GM23338 (cell line): ENCODE results near the gene LHX5. TPM values are rescaled to one million over a fixed set of nuclear protein-coding genes. Genes with fewer than 3 reads are reported as not detected.

ENCODE experiments used
- ATAC-seq: fragments of 200-7000 bp; cut with Tn5 transposase; 3 replicates; pipeline ENCODE4 v1.9.1; 2020
- DNase-seq: peaks from one replicate; pipeline ENCODE4 v3.0.0-alpha.2; 2015; ENCODE audit warnings: low spot score
- H2AFZ ChIP-seq: fragments of 200-600 bp; sonication (generic); 2 replicates; pipeline ENCODE4 v1.8.0; 2016; ENCODE audit warnings: antibody characterized with exemption, mild to moderate bottlenecking, moderate library complexity
- H3F3A ChIP-seq: fragments of 200-600 bp; sonication (generic); replicated peaks from 2 replicates; pipeline ENCODE4 v1.8.0; 2017; ENCODE audit warnings: antibody characterized with exemption, mixed run types, low read depth
- H3K27ac ChIP-seq: fragments of 200-600 bp; sonication (generic); 2 replicates; pipeline ENCODE4 v1.6.1; 2016; ENCODE audit warnings: low read depth
- H3K27me3 ChIP-seq: fragments of 200-600 bp; sonication (generic); 2 replicates; pipeline ENCODE4 v1.8.0; 2016; ENCODE audit warnings: mild to moderate bottlenecking, mixed run types, moderate library complexity; ENCODE audit not compliant: insufficient read depth
- H3K36me3 ChIP-seq: fragments of 200-600 bp; sonication (generic); 2 replicates; pipeline ENCODE4 v1.8.0; 2016; ENCODE audit warnings: mild to moderate bottlenecking; ENCODE audit not compliant: insufficient read depth
- H3K4me1 ChIP-seq: fragments of 200-600 bp; sonication (generic); 2 replicates; pipeline ENCODE4 v1.8.0; 2016; ENCODE audit warnings: mild to moderate bottlenecking, moderate library complexity; ENCODE audit not compliant: insufficient read depth
- H3K4me2 ChIP-seq: fragments of 200-600 bp; sonication (generic); 2 replicates; pipeline ENCODE4 v1.7.1; 2017; ENCODE audit warnings: mixed run types
- H3K4me3 ChIP-seq: fragments of 200-600 bp; sonication (generic); 2 replicates; pipeline ENCODE4 v1.6.1; 2016; ENCODE audit warnings: mixed run types
- H3K79me2 ChIP-seq: fragments of 200-600 bp; sonication (generic); replicated peaks from 2 replicates; pipeline ENCODE4 v1.8.0; 2017; ENCODE audit warnings: mild to moderate bottlenecking; ENCODE audit not compliant: insufficient read depth
- H3K9me2 ChIP-seq: fragments of 200-600 bp; sonication (generic); 2 replicates; pipeline ENCODE4 v1.8.0; 2017; ENCODE audit not compliant: insufficient read depth
- H4K20me1 ChIP-seq: fragments of 200-600 bp; sonication (generic); replicated peaks from 2 replicates; pipeline ENCODE4 v1.8.0; 2017; ENCODE audit warnings: mild to moderate bottlenecking; ENCODE audit not compliant: insufficient read depth
- H3K27ac Mint-ChIP-seq: 2 replicates; pipeline ENCODE4 v1.8.0; 2020; ENCODE audit warnings: inconsistent platforms, mild to moderate bottlenecking, moderate library complexity, mixed read lengths
- H3K27me3 Mint-ChIP-seq: 3 replicates; pipeline ENCODE4 v1.8.0; 2022; ENCODE audit warnings: low read depth, mild to moderate bottlenecking, moderate library complexity, mixed read lengths, inconsistent platforms; ENCODE audit not compliant: insufficient read depth, poor library complexity
- H3K36me3 Mint-ChIP-seq: 3 replicates; pipeline ENCODE4 v1.8.0; 2021; ENCODE audit warnings: low read depth, mild to moderate bottlenecking, inconsistent platforms, moderate library complexity, mixed read lengths
- H3K4me1 Mint-ChIP-seq: 3 replicates; pipeline ENCODE4 v1.8.0; 2020; ENCODE audit warnings: mild to moderate bottlenecking, inconsistent platforms, mixed read lengths
- H3K4me3 Mint-ChIP-seq: 3 replicates; pipeline ENCODE4 v1.8.0; 2021; ENCODE audit warnings: moderate library complexity, mild to moderate bottlenecking, inconsistent platforms, mixed read lengths
- H3K9me3 Mint-ChIP-seq: 3 replicates; pipeline ENCODE4 v1.8.0; 2020; ENCODE audit warnings: moderate library complexity, mild to moderate bottlenecking, inconsistent platforms, mixed read lengths
- CREB1 ChIP-seq: fragments of 250-450 bp; sonication (Bioruptor Pico); IDR thresholded peaks from 2 replicates; pipeline ENCODE4 v1.5.0; 2020; ENCODE audit warnings: low read depth, mild to moderate bottlenecking, moderate library complexity
- EZH2 ChIP-seq: fragments of 200-600 bp; sonication (generic); IDR thresholded peaks from one replicate; pipeline ENCODE4 v1.8.0; 2017; ENCODE audit warnings: antibody characterized with exemption, mild to moderate bottlenecking, low read depth; ENCODE audit not compliant: unreplicated experiment
- EZH2phosphoT487 ChIP-seq: fragments of 200-600 bp; sonication (generic); IDR thresholded peaks from one replicate; pipeline ENCODE4 v1.8.1; 2018; ENCODE audit warnings: antibody characterized with exemption; ENCODE audit not compliant: unreplicated experiment
- JUNB ChIP-seq: IDR thresholded peaks from one replicate; pipeline ENCODE4 v1.6.1; 2016; ENCODE audit warnings: antibody characterized with exemption; ENCODE audit not compliant: unreplicated experiment
- NANOG ChIP-seq: IDR thresholded peaks from 2 replicates; pipeline ENCODE4 v1.6.1; 2016; ENCODE audit warnings: antibody characterized with exemption, borderline replicate concordance
- POLR2AphosphoS5 ChIP-seq: IDR thresholded peaks from 2 replicates; pipeline ENCODE4 v1.6.1; 2016; ENCODE audit warnings: antibody characterized with exemption, low read depth
- STAT1 ChIP-seq: IDR thresholded peaks from one replicate; pipeline ENCODE4 v1.6.1; 2016; ENCODE audit warnings: antibody characterized with exemption; ENCODE audit not compliant: unreplicated experiment
- ZNF114 ChIP-seq: fragments of 250-450 bp; sonication (Bioruptor Pico); IDR thresholded peaks from 2 replicates; pipeline ENCODE4 v1.5.0; 2020; ENCODE audit warnings: mild to moderate bottlenecking, moderate library complexity
- ZNF331 ChIP-seq: fragments of 250-450 bp; sonication (Bioruptor Pico); IDR thresholded peaks from 2 replicates; pipeline ENCODE4 v1.5.0; 2020; ENCODE audit warnings: low read depth, mild to moderate bottlenecking, moderate library complexity
- polyA plus RNA-seq: library from polyadenylated mRNA; unstranded; fragments of >200 nt; fragmentation: Nextera tagmentation; extraction: Ambion mirVana; gene quantifications from 2 replicates; pipeline ENCODE4 v1.2.1, GENCODE V29; 2016
- total RNA-seq: library from RNA; depleted of rRNA; stranded (reverse); fragments of >200 nt; shearing (Covaris generic); gene quantifications from 2 replicates; pipeline ENCODE4 v1.2.3, GENCODE V29; 2014
- TF ChIP-seq, protein P1 (sequence below): IDR thresholded peaks from 2 replicates; pipeline ENCODE4 v1.6.1; 2016; ENCODE audit warnings: antibody characterized with exemption
- TF ChIP-seq, protein P2 (sequence below), 2 experiments: fragments of 200-600 bp in 1 of 2; sonication (generic) in 1 of 2; conservative IDR thresholded peaks; 2 replicates each; pipeline versions ENCODE4 v1.5.1 to v1.6.1; 2016 to 2017; ENCODE audit warnings: antibody characterized with exemption in 2 of 2, low read depth in 2 of 2, mild to moderate bottlenecking in 2 of 2, moderate library complexity in 1 of 2
- TF ChIP-seq, protein P3 (sequence below): IDR thresholded peaks from one replicate; pipeline ENCODE4 v1.6.1; 2018; ENCODE audit warnings: antibody characterized with exemption; ENCODE audit not compliant: unreplicated experiment

LHX5 gene
- total and polyA plus RNA-seq, 2 experiments from 2014 or later: 0.18 TPM; not detected in 1

DNA sequence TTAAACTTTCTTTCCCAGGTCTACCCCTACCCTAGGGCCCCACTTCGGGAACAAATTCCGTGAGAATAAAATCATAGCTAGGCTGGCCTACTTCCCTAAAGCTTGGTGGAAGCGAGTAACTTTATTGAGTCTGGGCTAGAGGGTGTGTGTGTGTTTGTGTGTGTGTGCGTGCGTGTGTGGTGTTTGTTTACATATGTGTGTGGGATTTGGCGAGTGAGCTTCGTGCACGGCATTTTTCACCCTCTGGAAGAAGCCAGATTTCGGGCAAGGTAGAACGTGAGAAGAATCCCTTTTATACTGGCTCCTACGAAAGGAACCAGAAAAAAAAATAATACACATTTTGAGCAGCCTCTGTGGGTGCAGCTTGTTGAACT lies 7.5 kb upstream of the LHX5 start:
- Mint-ChIP-seq H3K36me3 (no peaks in the 10 kb centered on the region), H3K4me1 (peaks cover 74% of the 10 kb centered on the region), H3K4me3 (peak overlapping the region; percentile 64), H3K27ac (no peak overlapping the region), H3K9me3 (peaks cover 2% of the 10 kb centered on the region; the same call in 2 of the 3 replicates), H3K27me3 (peaks cover 86% of the 10 kb centered on the region)
- ATAC-seq (no peak), DNase-seq (no peak)
- Histone ChIP-seq H3K4me3 (peak overlapping the region; percentile 58), H4K20me1 (peaks cover 11% of the 10 kb centered on the region), H3K79me2 (no peaks in the 10 kb centered on the region), H3K4me1 (peaks cover 69% of the 10 kb centered on the region), H3K36me3 (no peaks in the 10 kb centered on the region; the same call in 1 of the 2 replicates), H3K4me2 (peak overlapping the region; percentile 89), H3F3A (peaks cover 37% of the 10 kb centered on the region), H2AFZ (no peak overlapping the region), H3K9me2 (no peaks in the 10 kb centered on the region), H3K27me3 (peaks cover 95% of the 10 kb centered on the region), H3K27ac (no peak overlapping the region)
- no peak for TF ChIP-seq EZH2phosphoT487
- TF ChIP-seq, protein P1, sequence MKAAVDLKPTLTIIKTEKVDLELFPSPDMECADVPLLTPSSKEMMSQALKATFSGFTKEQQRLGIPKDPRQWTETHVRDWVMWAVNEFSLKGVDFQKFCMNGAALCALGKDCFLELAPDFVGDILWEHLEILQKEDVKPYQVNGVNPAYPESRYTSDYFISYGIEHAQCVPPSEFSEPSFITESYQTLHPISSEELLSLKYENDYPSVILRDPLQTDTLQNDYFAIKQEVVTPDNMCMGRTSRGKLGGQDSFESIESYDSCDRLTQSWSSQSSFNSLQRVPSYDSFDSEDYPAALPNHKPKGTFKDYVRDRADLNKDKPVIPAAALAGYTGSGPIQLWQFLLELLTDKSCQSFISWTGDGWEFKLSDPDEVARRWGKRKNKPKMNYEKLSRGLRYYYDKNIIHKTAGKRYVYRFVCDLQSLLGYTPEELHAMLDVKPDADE: no peak
- TF ChIP-seq, protein P2, sequence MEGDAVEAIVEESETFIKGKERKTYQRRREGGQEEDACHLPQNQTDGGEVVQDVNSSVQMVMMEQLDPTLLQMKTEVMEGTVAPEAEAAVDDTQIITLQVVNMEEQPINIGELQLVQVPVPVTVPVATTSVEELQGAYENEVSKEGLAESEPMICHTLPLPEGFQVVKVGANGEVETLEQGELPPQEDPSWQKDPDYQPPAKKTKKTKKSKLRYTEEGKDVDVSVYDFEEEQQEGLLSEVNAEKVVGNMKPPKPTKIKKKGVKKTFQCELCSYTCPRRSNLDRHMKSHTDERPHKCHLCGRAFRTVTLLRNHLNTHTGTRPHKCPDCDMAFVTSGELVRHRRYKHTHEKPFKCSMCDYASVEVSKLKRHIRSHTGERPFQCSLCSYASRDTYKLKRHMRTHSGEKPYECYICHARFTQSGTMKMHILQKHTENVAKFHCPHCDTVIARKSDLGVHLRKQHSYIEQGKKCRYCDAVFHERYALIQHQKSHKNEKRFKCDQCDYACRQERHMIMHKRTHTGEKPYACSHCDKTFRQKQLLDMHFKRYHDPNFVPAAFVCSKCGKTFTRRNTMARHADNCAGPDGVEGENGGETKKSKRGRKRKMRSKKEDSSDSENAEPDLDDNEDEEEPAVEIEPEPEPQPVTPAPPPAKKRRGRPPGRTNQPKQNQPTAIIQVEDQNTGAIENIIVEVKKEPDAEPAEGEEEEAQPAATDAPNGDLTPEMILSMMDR (conservative IDR thresholded peaks at IDR 0.05; ENCODE audit: low read depth in 2 of 2): no peak
- no peak for TF ChIP-seq ZNF331 (CRISPR knock-in tag)
- TF ChIP-seq EZH2: peak; percentile 26
- TF ChIP-seq, protein P3, sequence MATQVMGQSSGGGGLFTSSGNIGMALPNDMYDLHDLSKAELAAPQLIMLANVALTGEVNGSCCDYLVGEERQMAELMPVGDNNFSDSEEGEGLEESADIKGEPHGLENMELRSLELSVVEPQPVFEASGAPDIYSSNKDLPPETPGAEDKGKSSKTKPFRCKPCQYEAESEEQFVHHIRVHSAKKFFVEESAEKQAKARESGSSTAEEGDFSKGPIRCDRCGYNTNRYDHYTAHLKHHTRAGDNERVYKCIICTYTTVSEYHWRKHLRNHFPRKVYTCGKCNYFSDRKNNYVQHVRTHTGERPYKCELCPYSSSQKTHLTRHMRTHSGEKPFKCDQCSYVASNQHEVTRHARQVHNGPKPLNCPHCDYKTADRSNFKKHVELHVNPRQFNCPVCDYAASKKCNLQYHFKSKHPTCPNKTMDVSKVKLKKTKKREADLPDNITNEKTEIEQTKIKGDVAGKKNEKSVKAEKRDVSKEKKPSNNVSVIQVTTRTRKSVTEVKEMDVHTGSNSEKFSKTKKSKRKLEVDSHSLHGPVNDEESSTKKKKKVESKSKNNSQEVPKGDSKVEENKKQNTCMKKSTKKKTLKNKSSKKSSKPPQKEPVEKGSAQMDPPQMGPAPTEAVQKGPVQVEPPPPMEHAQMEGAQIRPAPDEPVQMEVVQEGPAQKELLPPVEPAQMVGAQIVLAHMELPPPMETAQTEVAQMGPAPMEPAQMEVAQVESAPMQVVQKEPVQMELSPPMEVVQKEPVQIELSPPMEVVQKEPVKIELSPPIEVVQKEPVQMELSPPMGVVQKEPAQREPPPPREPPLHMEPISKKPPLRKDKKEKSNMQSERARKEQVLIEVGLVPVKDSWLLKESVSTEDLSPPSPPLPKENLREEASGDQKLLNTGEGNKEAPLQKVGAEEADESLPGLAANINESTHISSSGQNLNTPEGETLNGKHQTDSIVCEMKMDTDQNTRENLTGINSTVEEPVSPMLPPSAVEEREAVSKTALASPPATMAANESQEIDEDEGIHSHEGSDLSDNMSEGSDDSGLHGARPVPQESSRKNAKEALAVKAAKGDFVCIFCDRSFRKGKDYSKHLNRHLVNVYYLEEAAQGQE: no peak

- peak overlapping the region; percentile 58 for H3K4me3 ChIP-seq
- H3K4me1 ChIP-seq: peaks cover 67% of the 10 kb centered on the region
- peak; percentile 4 for ATAC-seq
- peaks cover 95% of the 10 kb centered on the region for H3K27me3 ChIP-seq
- no peaks in the 10 kb centered on the region; the same call in 1 of the 2 replicates for H3K36me3 ChIP-seq
- no peak overlapping the region for H3K27ac ChIP-seq
- no peaks in the 10 kb centered on the region for H3K79me2 ChIP-seq
- peaks cover 72% of the 10 kb centered on the region for H3K4me1 Mint-ChIP-seq
- no peak overlapping the region for H3K27ac Mint-ChIP-seq
- peaks cover 88% of the 10 kb centered on the region for H3K27me3 Mint-ChIP-seq
- peaks cover 2% of the 10 kb centered on the region; the same call in 2 of the 3 replicates for H3K9me3 Mint-ChIP-seq
- peak; percentile 77 for DNase-seq
- H2AFZ ChIP-seq: 0 out of 2 replicates have a peak overlapping the region, but pooled peaks have one; percentile 52
- peak overlapping the region; percentile 64 for H3K4me3 Mint-ChIP-seq
- peak overlapping the region; percentile 89 for H3K4me2 ChIP-seq
- H3K9me2 ChIP-seq: no peaks in the 10 kb centered on the region
- peaks cover 43% of the 10 kb centered on the region for H3F3A ChIP-seq
- peaks cover 15% of the 10 kb centered on the region for H4K20me1 ChIP-seq
- no peaks in the 10 kb centered on the region for H3K36me3 Mint-ChIP-seq
- TF ChIP-seq CREB1 (CRISPR knock-in tag): no peak
- TF ChIP-seq ZNF114 (CRISPR knock-in tag): no peak
- TF ChIP-seq EZH2phosphoT487: peak; percentile 21
- TF ChIP-seq STAT1: no peak
- no peak for TF ChIP-seq JUNB
- TF ChIP-seq, protein P3: no peak
- no peak for TF ChIP-seq NANOG
- no peak for TF ChIP-seq POLR2AphosphoS5
- no peak for TF ChIP-seq ZNF331 (CRISPR knock-in tag)
- TF ChIP-seq, protein P1: peak; percentile 41; the same call in 1 of the 2 replicates
These were observed 6.8 kb upstream of the LHX5 start for GRCh38 chr12:113478351-113479011.
